Measurements from ENCODE around the gene MSL3.

MSL3 gene

GRCh38 chrX:11757719-11758399, at the start of gene MSL3:
Gene MSL3, plus strand, starts transcription at chrX:11758237. Its CDS starts 27 bp downstream, at chrX:11758264.
- peak; percentile 27 for DNase-seq (ENCODE audit: low read depth)

GRCh38 chrX:11722304-11722703, 35.7 kb upstream of the MSL3 start:
- no peak for DNase-seq (ENCODE audit: low read depth)

- DNase-seq (ENCODE audit: low read depth) = peak; percentile 13
Measured at GRCh38 chrX:11724122-11725017, 33.7 kb upstream of the MSL3 start.

GRCh38 chrX:11725631-11726442, 32.2 kb upstream of the MSL3 start:
- no peak for DNase-seq (ENCODE audit: low read depth)

GRCh38 chrX:11728556-11728955, 29.5 kb upstream of the MSL3 start:
- no peak for DNase-seq (ENCODE audit: low read depth)

- DNase-seq (ENCODE audit: low read depth) = no peak
Measured at GRCh38 chrX:11733614-11734013, 24.4 kb upstream of the MSL3 start.

GRCh38 chrX:11739776-11740175, 18.3 kb upstream of the MSL3 start:
- DNase-seq (ENCODE audit: low read depth) = no peak

- no peak for DNase-seq (ENCODE audit: low read depth)
Measured at GRCh38 chrX:11740794-11741193, 17.2 kb upstream of the MSL3 start.

- no peak for DNase-seq (ENCODE audit: low read depth)
Measured at GRCh38 chrX:11741574-11741973, 16.5 kb upstream of the MSL3 start.

GRCh38 chrX:11745881-11746280, 12.2 kb upstream of the MSL3 start:
- DNase-seq (ENCODE audit: low read depth) = no peak

- DNase-seq (ENCODE audit: low read depth) = no peak
Measured at GRCh38 chrX:11750046-11750445, 8.0 kb upstream of the MSL3 start.

- DNase-seq (ENCODE audit: low read depth) = no peak
Measured at GRCh38 chrX:11750694-11751093, 7.3 kb upstream of the MSL3 start.

- no peak for DNase-seq (ENCODE audit: low read depth)
Measured at GRCh38 chrX:11751261-11751660, 6.8 kb upstream of the MSL3 start.

- no peak for DNase-seq (ENCODE audit: low read depth)
Measured at GRCh38 chrX:11753668-11754067, 4.4 kb upstream of the MSL3 start.

- no peak for DNase-seq (ENCODE audit: low read depth)
Measured at GRCh38 chrX:11754958-11755645, 2.9 kb upstream of the MSL3 start.

- no peak for DNase-seq (ENCODE audit: low read depth)
Measured at GRCh38 chrX:11755724-11756123, 2.3 kb upstream of the MSL3 start.

- DNase-seq (ENCODE audit: low read depth) = peak; percentile 8
Measured at GRCh38 chrX:11756354-11757318, 1.4 kb upstream of the MSL3 start.

GRCh38 chrX:11757397-11757718, 679 bp upstream of the MSL3 start:
- DNase-seq (ENCODE audit: low read depth) = no peak

- peak; percentile 54 for DNase-seq (ENCODE audit: low read depth)
Measured at GRCh38 chrX:11758400-11759171, 549 bp downstream of the MSL3 start.

GRCh38 chrX:11759172-11759460, 1.1 kb downstream of the MSL3 start:
- no peak for DNase-seq (ENCODE audit: low read depth)
